ENCODE measurements around the gene PPP6R2. TPM values are rescaled to one million over a fixed set of nuclear protein-coding genes. Genes with fewer than 3 reads are reported as not detected.
A peak's percentile ranks its signal among the peaks of the same experiment; 100 is the strongest.
"Not testable (repeated sequence)": the region's sequence is repeated elsewhere in the genome, so short reads cannot be mapped to it uniquely, and the experiment has no call there.

PPP6R2 gene
- total and polyA plus RNA-seq, 11 donors = 29.6 to 68.1 (median 41.5) TPM

GRCh38 chr22:50361688-50362087, 18.6 kb downstream of the PPP6R2 start:
- Histone ChIP-seq H3K36me3 (peaks cover 0 to 23% (median 6%) of the 10 kb centered on the region in 9 donors), H3K4me1 (peaks cover 0 to 31% (median 13%) of the 10 kb centered on the region in 12 donors), H3K9me3 (peaks cover 0 to 10% (median 0%) of the 10 kb centered on the region in 12 donors), H3K27me3 (no peaks in the 10 kb centered on the region), H3K4me3 (no peak overlapping the region), H3K27ac (peak overlapping the region in 1 of 12 donors; percentile 15)
- DNase-seq (no peak), ATAC-seq (no peak)
- intact Hi-C loops (cut with DNase I) = loop anchor here in 1 of 10 donors (10.0 kb wide), 1 partner anchor 253 kb away; no protein-coding TSS in a partner anchor
- WGBS, 4 donors = 92 to 96% (median 95%) methylated on average over 5 of the region's 5 CpGs
- TF ChIP-seq POLR2A (IDR thresholded peaks at IDR 0.05) (no peak), CTCF (IDR thresholded peaks at IDR 0.05) (no peak)

GRCh38 chr22:50363166-50363802, 20.2 kb downstream of the PPP6R2 start:
- no peak for ATAC-seq
- peaks cover 0 to 24% (median 6%) of the 10 kb centered on the region in 9 donors for H3K36me3 ChIP-seq
- H3K4me3 ChIP-seq = no peak overlapping the region
- no peak overlapping the region for H3K27ac ChIP-seq
- DNase-seq = no peak
- WGBS, 4 donors = 89 to 94% (median 91%) methylated on average over 8 of the region's 8 CpGs
- peaks cover 0 to 10% (median 0%) of the 10 kb centered on the region in 12 donors for H3K9me3 ChIP-seq
- H3K27me3 ChIP-seq = no peaks in the 10 kb centered on the region
- intact Hi-C loops (cut with DNase I) = loop anchor here in 1 of 10 donors (10.0 kb wide), 1 partner anchor 252 kb away; no protein-coding TSS in a partner anchor
- no peak for TF ChIP-seq CTCF (IDR thresholded peaks at IDR 0.05)
- no peak for TF ChIP-seq POLR2A (IDR thresholded peaks at IDR 0.05)
- H3K4me1 ChIP-seq = peaks cover 0 to 36% (median 11%) of the 10 kb centered on the region in 12 donors

GRCh38 chr22:50363803-50364194, 20.7 kb downstream of the PPP6R2 start:
- ATAC-seq, DNase-seq, H3K27me3 ChIP-seq, H3K4me3 ChIP-seq, H3K9me3 ChIP-seq, H3K27ac ChIP-seq: not testable (repeated sequence)
- H3K4me1 ChIP-seq = peaks cover 0 to 36% (median 11%) of the 10 kb centered on the region in 12 donors
- intact Hi-C loops (cut with DNase I) = loop anchor here in 1 of 10 donors (10.0 kb wide), 1 partner anchor 251 kb away; no protein-coding TSS in a partner anchor
- 93 to 95% (median 94%) methylated on average over 11 of the region's 11 CpGs for WGBS, 4 donors
- peaks cover 0 to 29% (median 9%) of the 10 kb centered on the region in 9 donors for H3K36me3 ChIP-seq

- H3K36me3 ChIP-seq = peaks cover 0 to 36% (median 13%) of the 10 kb centered on the region in 9 donors
- DNase-seq (peak in 1 of 5 donors; percentile 12), ATAC-seq (no peak)
- no peak overlapping the region for H3K4me3 ChIP-seq
- no peaks in the 10 kb centered on the region for H3K27me3 ChIP-seq
- intact Hi-C loops (cut with DNase I) = loop anchor here in 1 of 10 donors (10.0 kb wide), 1 partner anchor 247 kb away; no protein-coding TSS in a partner anchor
- H3K9me3 ChIP-seq = no peaks in the 10 kb centered on the region
- TF ChIP-seq CTCF (IDR thresholded peaks at IDR 0.05) (no peak), POLR2A (IDR thresholded peaks at IDR 0.05) (no peak)
- peaks cover 0 to 19% (median 8%) of the 10 kb centered on the region in 12 donors for H3K4me1 ChIP-seq
- H3K27ac ChIP-seq = no peak overlapping the region
- WGBS, 4 donors = 91 to 96% (median 95%) methylated on average over 27 of the region's 27 CpGs
Observed at GRCh38 chr22:50367778-50368500, 24.8 kb downstream of the PPP6R2 start.
